HepG2 (cell line): Measurements from ENCODE around the gene ULK3. TPM values are rescaled to one million over a fixed set of nuclear protein-coding genes. Genes with fewer than 3 reads are reported as not detected.

Experiments
- ATAC-seq: fragments of 200-7000 bp; cut with Tn5 transposase; 3 replicates; pipeline ENCODE4 v1.9.1; 2020; ENCODE audit warnings: mild to moderate bottlenecking, moderate library complexity
- BruUV-seq: library from RNA; stranded (reverse); fragments of 400-500 nt; replicated peaks from 2 replicates; lab custom pipeline; 2021; lab: Mats Ljungman, UMichigan
- CTCF ChIA-PET: fragments of 300-600 bp; formaldehyde crosslinking; extraction: SDS; loops from one replicate; lab custom pipeline; 2021; ENCODE audit warnings: low total read pairs, inconsistent platforms, low intra/inter-chr PET ratio; lab: Yijun Ruan, JAX
- POLR2A ChIA-PET: fragments of 350-600 bp; sonication (Branson Sonifier 250); formaldehyde crosslinking; loops from one replicate; lab custom pipeline; 2020; ENCODE audit warnings: antibody characterized with exemption, inconsistent platforms; lab: Yijun Ruan, JAX
- DNase-seq: peaks from one replicate; pipeline ENCODE4 v3.0.0-alpha.2; 2015; ENCODE audit warnings: low spot score
- FAIRE-seq: peaks from 3 replicates; lab custom pipeline; 2011; peaks lifted over from hg19 to GRCh38; lab: Jason Lieb, UNC
- H2AFZ ChIP-seq: one replicate; pipeline ENCODE4 v1.6.1; 2011; ENCODE audit warnings: low read length, inconsistent platforms
- H3K27ac ChIP-seq: fragments of 300-600 bp; 3 replicates; pipeline ENCODE4 v1.8.0; 2011; ENCODE audit warnings: mixed run types, mild to moderate bottlenecking, mixed read lengths, low read length, inconsistent platforms; ENCODE audit not compliant: insufficient read depth; ENCODE audit errors: extremely low read length
- H3K27me3 ChIP-seq, 2 experiments: fragments of 200-600 bp in 1 of 2; 2 replicates in 1 of 2; 3 replicates in 1 of 2; pipeline versions ENCODE4 v1.6.0 to v1.8.0; 2011; ENCODE audit warnings: low read length in 2 of 2, mild to moderate bottlenecking in 2 of 2, moderate library complexity in 2 of 2, inconsistent platforms in 1 of 2; ENCODE audit not compliant: insufficient read depth in 2 of 2, control insufficient read depth in 1 of 2
- H3K36me3 ChIP-seq, 2 experiments: fragments of 200-600 bp in 1 of 2; replicated peaks in 1 of 2; 2 replicates in 1 of 2; 3 replicates in 1 of 2; pipeline versions ENCODE4 v1.5.1 to v1.8.0; 2011; ENCODE audit warnings: low read length in 2 of 2, inconsistent platforms in 1 of 2; ENCODE audit not compliant: insufficient read depth in 2 of 2, control insufficient read depth in 1 of 2
- H3K4me1 ChIP-seq: 2 replicates; pipeline ENCODE4 v1.5.1; 2012; ENCODE audit warnings: low read length, inconsistent platforms; ENCODE audit not compliant: insufficient read depth
- H3K4me2 ChIP-seq: 2 replicates; pipeline ENCODE4 v1.6.0; 2011; ENCODE audit warnings: low read depth, low read length, inconsistent platforms
- H3K4me3 ChIP-seq, 3 experiments: fragments of 200-600 bp in 1 of 3; sonication (generic), shearing (Covaris generic) in 1 of 3; replicated peaks in 1 of 3; 2 replicates each; pipeline ENCODE4 v1.5.1; 2011 to 2016; ENCODE audit warnings: low read length in 3 of 3, inconsistent platforms in 2 of 3, low read depth in 2 of 3, mild to moderate bottlenecking in 2 of 3, control low read depth in 1 of 3, mixed read lengths in 1 of 3; ENCODE audit not compliant: insufficient read depth in 1 of 3
- H3K79me2 ChIP-seq: one replicate; pipeline ENCODE4 v1.6.1; 2011; ENCODE audit warnings: low read length, inconsistent platforms; ENCODE audit not compliant: insufficient read depth
- H3K9ac ChIP-seq: 2 replicates; pipeline ENCODE4 v1.6.0; 2011; ENCODE audit warnings: mild to moderate bottlenecking, low read depth, low read length, inconsistent platforms; ENCODE audit not compliant: insufficient read depth
- H3K9me3 ChIP-seq: 2 replicates; pipeline ENCODE4 v1.5.1; 2012; ENCODE audit warnings: mild to moderate bottlenecking, low read length
- H4K20me1 ChIP-seq: 2 replicates; pipeline ENCODE4 v1.6.0; 2011; ENCODE audit warnings: inconsistent platforms, mild to moderate bottlenecking, low read length, moderate library complexity; ENCODE audit not compliant: insufficient read depth
- ATF5 ChIP-seq: sonication (generic); formaldehyde crosslinking; IDR thresholded peaks from 2 replicates; pipeline ENCODE4 v1.4.0; 2020; ENCODE audit warnings: mild to moderate bottlenecking, low read depth, missing genetic modification reagents
- DNMT1 ChIP-seq: sonication (generic); formaldehyde crosslinking; IDR thresholded peaks from 2 replicates; pipeline ENCODE4 v1.5.1; 2020; ENCODE audit warnings: mild to moderate bottlenecking, missing genetic modification reagents
- KMT2B ChIP-seq: IDR thresholded peaks from 2 replicates; pipeline ENCODE4 v1.6.1; 2016; ENCODE audit warnings: missing genetic modification reagents, missing compliant biosample characterization
- NR2F2 ChIP-seq: IDR thresholded peaks from 2 replicates; pipeline ENCODE4 v1.6.1; 2012; ENCODE audit warnings: low read depth, inconsistent platforms, borderline replicate concordance
- POLR2A ChIP-seq, 2 experiments: IDR thresholded peaks; 2 replicates each; pipeline ENCODE4 v1.6.1; 2011; ENCODE audit warnings: low read depth in 2 of 2, low read length in 2 of 2, mild to moderate bottlenecking in 1 of 2, moderate library complexity in 1 of 2; ENCODE audit not compliant: insufficient read depth in 1 of 2
- PRDM4 ChIP-seq: sonication (generic); formaldehyde crosslinking; IDR thresholded peaks from 2 replicates; pipeline ENCODE4 v1.9.0; 2021; ENCODE audit warnings: missing genetic modification reagents, borderline replicate concordance
- SOX13 ChIP-seq, 3 experiments: fragments of 450-650 bp in 1 of 3; sonication (generic) in 1 of 3; formaldehyde crosslinking in 1 of 3; IDR thresholded peaks in 2 of 3; conservative IDR thresholded peaks in 1 of 3; 2 replicates each; pipeline versions ENCODE4 v1.5.0 to v1.6.1; 2016 to 2020; ENCODE audit warnings: antibody characterized with exemption in 1 of 3, mild to moderate bottlenecking in 1 of 3, missing compliant biosample characterization in 1 of 3, missing genetic modification reagents in 1 of 3, moderate library complexity in 1 of 3
- U2AF2 ChIP-seq: fragments of 200-400 bp; formaldehyde crosslinking; IDR thresholded peaks from 2 replicates; pipeline ENCODE4 v1.6.1; 2017; ENCODE audit warnings: low read depth, mild to moderate bottlenecking, low read length
- ZFP37 ChIP-seq: sonication (generic); formaldehyde crosslinking; IDR thresholded peaks from 2 replicates; pipeline ENCODE4 v1.4.0; 2020; ENCODE audit warnings: missing genetic modification reagents, borderline replicate concordance
- ZNF142 ChIP-seq: sonication (generic); formaldehyde crosslinking; IDR thresholded peaks from 2 replicates; pipeline ENCODE4 v1.4.0; 2020; ENCODE audit warnings: missing genetic modification reagents
- WGBS: methylation state at CpG from one replicate; pipeline ENCODE4 v1.1.6; 2017; ENCODE audit warnings: low lambda C conversion rate; 5-methylcytosine and 5-hydroxymethylcytosine counted together
- in situ Hi-C: cut with HindIII; loops from 2 replicates; pipeline ENCODE4 v1.10.0; 2017; ENCODE audit warnings: low pct_unique_long_range_greater_than_20kb; ENCODE audit not compliant: extremely low pct_ligation_motif_present
- intact Hi-C: fragments of 100-400 bp; cut with micrococcal nuclease; formaldehyde crosslinking; loops from one replicate; pipeline ENCODE4 v1.10.0; 2022; ENCODE audit not compliant: unreplicated experiment
- polyA plus RNA-seq, 8 experiments: library from polyadenylated mRNA; depleted of rRNA in 3 of 8; stranded (reverse) in 7 of 8; unstranded in 1 of 8; fragments of >200 nt; fragmentation: Illumina TruSeq in 4 of 8; extraction: Trizol in 4 of 8; gene quantifications; 2 replicates each; pipeline versions ENCODE4 v1.2.1 to v1.2.3, GENCODE V29; 2011 to 2016; ENCODE audit warnings: low read depth in 4 of 8, missing spikeins in 1 of 8, mixed read lengths in 1 of 8; ENCODE audit not compliant: insufficient read depth in 1 of 8
- total RNA-seq, 5 experiments: library from RNA; depleted of rRNA; stranded (reverse); fragments of >200 nt; fragmentation: Illumina TruSeq; extraction: Trizol; gene quantifications; 2 replicates each; pipeline ENCODE4 v1.2.3, GENCODE V29; 2016; ENCODE audit warnings: low read depth in 1 of 5

The ULK3 gene
- total and polyA plus RNA-seq, 2 of the 13 experiments (the other 11 are each of a cell fraction or from before 2014, with no cell fraction given): 15.2 to 23.7 TPM

GRCh38 chr15:74841891-74842373 lies 1.0 kb downstream of the ULK3 start:
- BruUV-seq: TSS peak; percentile 27
- intact Hi-C loops: loop anchor here (2.0 kb wide), 1 partner anchor 15 kb away; no protein-coding TSS in a partner anchor
- no peak for DNase-seq
- Histone ChIP-seq H2AFZ (no peak overlapping the region), H3K79me2 (no peaks in the 10 kb centered on the region), H3K9ac (peak overlapping the region; percentile 71; the same call in 1 of the 2 replicates), H3K27me3 (no peaks in the 10 kb centered on the region), H3K4me1 (peaks cover 22% of the 10 kb centered on the region), H3K36me3 (peaks cover 6 to 17% of the 10 kb centered on the region in 2 experiments; a peak in 4 of 5 replicates), H3K9me3 (no peaks in the 10 kb centered on the region), H3K4me3 (peak overlapping the region in 2 of 3 experiments; percentile 80 to 84; a peak in 5 of 6 replicates), H4K20me1 (no peaks in the 10 kb centered on the region), H3K27ac (no peak overlapping the region), H3K4me2 (peak overlapping the region; percentile 89)
- 94% methylated on average over 14 of the region's 14 CpGs for WGBS
- ChIA-PET POLR2A (interaction anchor here (0.6 to 1.0 kb wide), 5 partner anchors 16 to 60 kb away, joined by 3 to 7 read pairs (median 4); no protein-coding TSS in a partner anchor), CTCF (interaction anchor here (1.0 to 1.8 kb wide), 2 partner anchors 71 to 73 kb away, joined by 3 to 6 read pairs; no protein-coding TSS in a partner anchor)
- no peak for FAIRE-seq
- ATAC-seq: no peak
- in situ Hi-C loops: no loop called here
- no peak for TF ChIP-seq ATF5 (CRISPR knock-in tag)
- TF ChIP-seq DNMT1: no peak
- TF ChIP-seq SOX13 (IDR thresholded peaks at IDR 0.05): no peak
- TF ChIP-seq SOX13 (CRISPR knock-in tag; conservative IDR thresholded peaks at IDR 0.05 in 1 of 2, IDR thresholded peaks at IDR 0.05 in 1 of 2): no peak
- no peak for TF ChIP-seq PRDM4 (CRISPR knock-in tag)
- no peak for TF ChIP-seq ZNF142 (CRISPR knock-in tag)
- TF ChIP-seq U2AF2: no peak
- TF ChIP-seq ZFP37 (CRISPR knock-in tag): no peak
- TF ChIP-seq KMT2B (CRISPR knock-in tag): no peak
- no peak for TF ChIP-seq NR2F2
- no peak for TF ChIP-seq POLR2A (IDR thresholded peaks at IDR 0.05; ENCODE audit: insufficient read depth in 1 of 2, low read depth in 2 of 2, low read length in 2 of 2)
